ENCODE results near the gene TMEM125.

Gene TMEM125

DNA sequence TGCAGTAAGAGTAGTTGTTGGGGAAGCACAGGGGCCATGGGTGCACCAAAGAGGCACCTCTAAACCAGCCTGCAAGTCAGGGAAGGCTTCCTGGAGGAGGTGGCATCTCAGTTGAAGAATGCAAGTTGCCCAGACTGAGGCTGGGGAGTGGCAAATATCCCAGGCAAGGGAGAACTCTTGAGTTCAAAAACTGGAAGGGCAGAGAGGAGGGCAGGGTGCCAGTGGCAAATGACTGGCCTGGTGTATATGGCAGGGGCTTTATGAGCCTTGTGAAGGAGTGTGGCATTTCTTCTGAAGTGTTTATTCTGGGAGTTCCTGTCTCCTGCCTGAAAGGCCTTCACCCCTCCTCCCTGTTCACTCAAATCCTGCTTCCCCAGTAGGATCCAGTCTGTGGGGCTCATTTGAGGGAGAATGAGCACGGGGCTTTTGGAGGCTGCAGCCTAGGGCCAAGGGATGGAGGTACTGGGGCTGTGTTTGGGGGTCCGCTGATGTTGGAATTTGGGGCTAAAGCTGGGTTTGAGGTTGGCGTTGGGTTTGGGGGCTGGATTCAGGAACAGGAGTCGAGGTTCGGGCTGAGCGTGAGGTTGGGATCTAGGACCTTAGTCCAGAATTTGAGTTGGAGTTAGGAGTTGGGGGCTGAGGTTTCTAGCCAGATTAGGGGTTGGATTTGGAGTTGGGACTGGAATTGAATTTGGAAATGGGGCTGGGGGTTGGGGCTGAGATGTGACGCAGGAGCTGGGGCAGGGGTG, at the start of gene TMEM125:
TMEM125 (plus strand) TSS at position 357 of the 749 bp plus-strand sequence. CDS start 2,740 bp downstream, outside the sequence.
- Histone ChIP-seq H3K79me2 (ENCODE audit: insufficient read depth, low read length) (no peaks in the 10 kb centered on the region), H2AFZ (ENCODE audit: low read length) (no peak within 1 kb of the TSS), H3K9me2 (replicated peaks; ENCODE audit: low read depth, low read length) (no peaks in the 10 kb centered on the region), H3F3A (ENCODE audit: low read depth) (no peaks in the 10 kb centered on the region), H3K4me3 (ENCODE audit: low read length, poor library complexity, severe bottlenecking) (no peak within 1 kb of the TSS), H4K20me1 (ENCODE audit: insufficient read depth, low read length, poor library complexity, severe bottlenecking) (no peaks in the 10 kb centered on the region), H3K4me2 (ENCODE audit: low read depth, low read length, poor library complexity, severe bottlenecking) (no peak within 1 kb of the TSS), H3K9ac (ENCODE audit: low read depth, low read length, poor library complexity, severe bottlenecking) (no peak within 1 kb of the TSS), H3K36me3 (ENCODE audit: insufficient read depth, low read length) (no peaks in the 10 kb centered on the region), H3K4me1 (ENCODE audit: insufficient read depth, low read length, poor library complexity, severe bottlenecking) (peaks cover 8% of the 10 kb centered on the region), H3K27me3 (ENCODE audit: insufficient read depth, low read length, poor library complexity, severe bottlenecking) (peaks cover 62% of the 10 kb centered on the region), H3K9me3 (ENCODE audit: insufficient read depth, low read depth, low read length) (no peaks in the 10 kb centered on the region)
- TF ChIP-seq, protein P1, sequence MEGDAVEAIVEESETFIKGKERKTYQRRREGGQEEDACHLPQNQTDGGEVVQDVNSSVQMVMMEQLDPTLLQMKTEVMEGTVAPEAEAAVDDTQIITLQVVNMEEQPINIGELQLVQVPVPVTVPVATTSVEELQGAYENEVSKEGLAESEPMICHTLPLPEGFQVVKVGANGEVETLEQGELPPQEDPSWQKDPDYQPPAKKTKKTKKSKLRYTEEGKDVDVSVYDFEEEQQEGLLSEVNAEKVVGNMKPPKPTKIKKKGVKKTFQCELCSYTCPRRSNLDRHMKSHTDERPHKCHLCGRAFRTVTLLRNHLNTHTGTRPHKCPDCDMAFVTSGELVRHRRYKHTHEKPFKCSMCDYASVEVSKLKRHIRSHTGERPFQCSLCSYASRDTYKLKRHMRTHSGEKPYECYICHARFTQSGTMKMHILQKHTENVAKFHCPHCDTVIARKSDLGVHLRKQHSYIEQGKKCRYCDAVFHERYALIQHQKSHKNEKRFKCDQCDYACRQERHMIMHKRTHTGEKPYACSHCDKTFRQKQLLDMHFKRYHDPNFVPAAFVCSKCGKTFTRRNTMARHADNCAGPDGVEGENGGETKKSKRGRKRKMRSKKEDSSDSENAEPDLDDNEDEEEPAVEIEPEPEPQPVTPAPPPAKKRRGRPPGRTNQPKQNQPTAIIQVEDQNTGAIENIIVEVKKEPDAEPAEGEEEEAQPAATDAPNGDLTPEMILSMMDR (conservative IDR thresholded peaks at IDR 0.05; ENCODE audit: low read length) = no peak
- no peak for TF ChIP-seq EZH2phosphoT487 (IDR thresholded peaks at IDR 0.05; ENCODE audit: borderline replicate concordance)

DNA sequence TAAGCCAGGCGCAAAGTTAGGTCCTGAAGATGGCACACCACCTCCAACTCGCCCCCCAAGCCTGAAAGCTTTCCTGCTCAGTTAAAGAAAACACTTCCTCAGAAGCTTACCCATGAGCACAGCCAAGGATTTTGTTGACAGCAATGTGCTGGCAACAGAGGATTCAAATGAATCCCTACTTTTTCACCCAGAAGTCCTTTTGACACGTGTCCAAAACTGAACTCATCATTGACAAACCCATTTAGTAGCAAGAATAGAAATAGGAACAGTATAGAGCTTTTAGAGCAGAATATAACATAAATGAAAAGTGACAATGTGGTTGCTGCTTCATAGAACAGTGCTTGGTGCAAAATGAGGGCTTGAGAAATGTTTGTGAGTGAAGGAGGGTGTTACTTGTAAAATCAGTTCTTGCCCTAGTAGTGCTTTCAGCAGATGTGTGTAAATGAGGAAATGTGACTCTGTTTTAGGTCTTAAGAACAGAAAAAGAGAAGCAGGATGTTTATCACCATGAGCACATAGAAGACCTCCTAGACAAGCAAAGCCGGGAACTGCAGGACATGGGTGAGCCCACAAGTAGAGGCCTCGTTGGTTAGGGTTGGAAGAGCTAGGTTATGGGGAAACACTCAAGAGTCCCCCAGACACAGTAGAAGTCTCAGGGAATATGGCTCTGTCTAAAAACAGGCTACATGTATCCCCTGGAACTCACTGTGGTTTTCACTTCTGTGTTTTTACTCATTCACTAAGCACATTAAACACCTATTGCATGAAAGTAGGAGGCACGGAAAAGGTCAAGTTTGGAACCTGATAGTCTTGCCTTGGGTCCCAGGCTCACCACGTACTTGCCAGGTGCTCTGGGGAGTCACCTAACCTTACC, 48.6 kb upstream of the TMEM125 start:
- Histone ChIP-seq H3K79me2 (ENCODE audit: insufficient read depth, low read length) (no peaks in the 10 kb centered on the region), H3K36me3 (ENCODE audit: insufficient read depth, low read length) (no peaks in the 10 kb centered on the region), H3K9me2 (replicated peaks; ENCODE audit: low read depth, low read length) (no peaks in the 10 kb centered on the region), H3K27me3 (ENCODE audit: insufficient read depth, low read length, poor library complexity, severe bottlenecking) (no peaks in the 10 kb centered on the region), H3F3A (ENCODE audit: low read depth) (no peaks in the 10 kb centered on the region), H3K9ac (ENCODE audit: low read depth, low read length, poor library complexity, severe bottlenecking) (no peak overlapping the region), H2AFZ (ENCODE audit: low read length) (no peak overlapping the region), H3K9me3 (ENCODE audit: insufficient read depth, low read depth, low read length) (no peaks in the 10 kb centered on the region), H4K20me1 (ENCODE audit: insufficient read depth, low read length, poor library complexity, severe bottlenecking) (no peaks in the 10 kb centered on the region), H3K4me3 (ENCODE audit: low read length, poor library complexity, severe bottlenecking) (no peak overlapping the region), H3K4me2 (ENCODE audit: low read depth, low read length, poor library complexity, severe bottlenecking) (no peak overlapping the region), H3K4me1 (ENCODE audit: insufficient read depth, low read length, poor library complexity, severe bottlenecking) (no peaks in the 10 kb centered on the region)
- no peak for TF ChIP-seq EZH2phosphoT487 (IDR thresholded peaks at IDR 0.05; ENCODE audit: borderline replicate concordance)
- TF ChIP-seq, protein P1 (conservative IDR thresholded peaks at IDR 0.05; ENCODE audit: low read length) = no peak

DNA sequence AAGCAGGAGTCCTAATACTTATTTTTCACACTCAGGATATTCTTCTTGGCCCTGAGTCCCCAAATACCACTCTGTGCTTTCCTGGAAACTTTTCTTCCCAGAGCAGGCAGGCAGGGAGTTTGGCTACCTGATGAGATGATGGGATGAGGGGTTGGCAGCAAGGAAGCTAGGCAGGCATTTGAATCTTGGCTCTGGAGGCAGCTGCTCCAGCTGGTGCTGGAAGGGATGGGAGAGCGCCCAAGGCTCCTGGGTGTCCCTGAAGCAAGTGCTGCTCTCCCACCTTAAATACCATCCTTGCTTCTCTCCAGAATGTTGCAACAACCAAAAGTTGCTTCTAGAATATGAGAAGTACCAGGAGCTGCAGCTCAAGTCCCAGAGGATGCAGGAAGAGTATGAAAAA, 48.0 kb upstream of the TMEM125 start:
- Histone ChIP-seq H2AFZ (ENCODE audit: low read length) (no peak overlapping the region), H3K4me2 (ENCODE audit: low read depth, low read length, poor library complexity, severe bottlenecking) (no peak overlapping the region)

More for the DNA sequence above, 48.0 kb upstream of the TMEM125 start:
- no peaks in the 10 kb centered on the region for H3K27me3 ChIP-seq (ENCODE audit: insufficient read depth, low read length, poor library complexity, severe bottlenecking)
- H3K9ac ChIP-seq (ENCODE audit: low read depth, low read length, poor library complexity, severe bottlenecking) = no peak overlapping the region
- no peaks in the 10 kb centered on the region for H3F3A ChIP-seq (ENCODE audit: low read depth)
- no peaks in the 10 kb centered on the region for H3K9me2 ChIP-seq (replicated peaks; ENCODE audit: low read depth, low read length)
- no peaks in the 10 kb centered on the region for H3K79me2 ChIP-seq (ENCODE audit: insufficient read depth, low read length)
- TF ChIP-seq, protein P1 (conservative IDR thresholded peaks at IDR 0.05; ENCODE audit: low read length) = no peak
- no peaks in the 10 kb centered on the region for H4K20me1 ChIP-seq (ENCODE audit: insufficient read depth, low read length, poor library complexity, severe bottlenecking)
- H3K9me3 ChIP-seq (ENCODE audit: insufficient read depth, low read depth, low read length) = no peaks in the 10 kb centered on the region
- no peak overlapping the region for H3K4me3 ChIP-seq (ENCODE audit: low read length, poor library complexity, severe bottlenecking)
- H3K4me1 ChIP-seq (ENCODE audit: insufficient read depth, low read length, poor library complexity, severe bottlenecking) = no peaks in the 10 kb centered on the region
- H3K36me3 ChIP-seq (ENCODE audit: insufficient read depth, low read length) = no peaks in the 10 kb centered on the region
